Measurements from ENCODE around the gene ZNF674. TPM values are rescaled to one million over a fixed set of nuclear protein-coding genes. Genes with fewer than 3 reads are reported as not detected.
"Not testable (repeated sequence)": the region's sequence is repeated elsewhere in the genome, so short reads cannot be mapped to it uniquely, and the experiment has no call there.

Gene ZNF674
- polyA plus RNA-seq, 1 donor = 8.9 TPM

DNA sequence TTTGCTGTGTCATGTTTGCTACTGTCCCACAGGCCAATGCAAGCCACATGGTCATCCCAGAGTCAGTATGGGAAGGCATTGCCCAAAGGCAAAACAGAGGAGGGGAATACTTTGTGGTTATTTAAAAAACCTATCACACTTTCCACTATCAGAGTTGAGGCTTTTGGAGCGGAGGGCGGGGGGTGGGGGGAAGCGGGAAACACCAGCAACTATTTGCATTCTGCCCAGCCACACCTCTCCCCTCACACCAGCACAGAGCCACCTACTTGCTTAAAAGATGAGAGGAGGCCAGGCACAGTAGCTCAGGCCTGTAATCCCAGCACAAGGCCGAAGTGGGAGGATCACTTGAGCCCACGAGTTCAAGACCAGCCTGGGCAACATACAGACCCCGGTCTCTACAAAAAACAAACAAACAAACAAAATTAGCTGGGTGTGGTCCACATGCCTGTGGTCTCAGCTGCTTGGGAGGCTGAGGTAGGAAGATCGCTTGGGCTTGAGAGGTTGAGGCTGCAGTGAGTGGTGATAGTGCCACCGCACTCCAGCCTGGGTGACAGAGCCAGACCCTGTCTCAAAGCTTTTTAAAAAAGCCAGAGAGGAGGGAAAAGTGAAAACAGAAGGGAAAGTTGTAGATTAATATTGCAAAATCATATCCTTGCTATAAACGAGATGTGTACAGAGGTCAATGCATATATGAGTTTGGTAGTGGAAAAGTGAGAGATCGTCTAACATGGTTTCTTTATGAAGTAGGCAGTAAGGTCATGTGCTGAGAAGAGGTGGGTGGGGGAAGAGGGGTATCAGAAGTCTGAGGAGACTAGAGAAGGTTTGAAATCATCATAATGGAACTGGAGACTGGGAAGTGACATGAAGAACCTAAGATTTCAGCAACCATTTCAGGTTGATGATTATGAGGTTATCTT is 26.5 kb upstream of the ZNF674 start:
- no peak for DNase-seq

DNA sequence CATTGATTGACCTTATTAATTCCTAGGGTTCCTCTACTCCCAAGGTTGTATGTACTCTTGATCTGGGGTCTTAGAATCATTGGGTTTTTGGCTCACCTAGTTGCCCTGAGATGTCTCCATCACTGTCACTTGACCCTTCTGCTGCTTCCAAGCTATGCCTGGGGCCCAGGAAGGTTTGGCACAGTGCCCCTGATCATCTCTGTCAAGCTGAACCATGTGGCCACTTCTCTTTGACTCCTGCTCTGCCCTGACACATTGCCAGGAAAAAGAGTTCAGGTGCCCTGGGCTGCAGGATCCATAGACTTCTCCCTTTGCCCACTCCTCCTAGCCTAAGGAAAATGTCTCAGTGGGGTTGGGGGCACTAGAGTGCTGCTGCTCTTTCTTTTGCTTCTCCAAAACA is 24.4 kb upstream of the ZNF674 start:
- no peak for DNase-seq

- DNase-seq = no peak
Measured at GRCh38 chrX:46567388-46567787, 22.2 kb upstream of the ZNF674 start.

GRCh38 chrX:46561824-46562657 is 16.8 kb upstream of the ZNF674 start:
- DNase-seq = no peak

- no peak for DNase-seq
Measured at GRCh38 chrX:46559062-46559461, 13.8 kb upstream of the ZNF674 start.

DNA sequence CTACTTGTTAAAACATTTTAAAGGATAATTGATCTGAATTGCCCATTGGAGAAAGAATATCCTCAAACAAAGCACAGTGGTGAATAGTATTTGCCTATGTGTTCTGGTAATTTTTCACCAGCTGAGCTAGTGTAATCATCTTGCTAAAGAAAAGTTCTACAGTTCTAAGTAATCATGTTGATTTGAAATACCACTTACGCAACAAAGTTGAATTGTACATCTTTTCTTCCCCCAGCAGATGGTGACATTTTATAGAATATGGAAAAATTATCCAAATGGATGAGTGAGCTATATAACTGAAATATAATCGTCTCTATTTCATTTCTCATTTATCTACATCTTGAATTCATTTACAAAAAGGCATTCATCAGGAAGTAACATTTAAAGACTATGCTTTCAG is 9.7 kb upstream of the ZNF674 start:
- DNase-seq = no peak

GRCh38 chrX:46553935-46554334 is 8.7 kb upstream of the ZNF674 start:
- no peak for DNase-seq

- no peak for DNase-seq
Measured at GRCh38 chrX:46551494-46552128, 6.4 kb upstream of the ZNF674 start.

GRCh38 chrX:46549914-46550313 is 4.7 kb upstream of the ZNF674 start:
- no peak for DNase-seq

- no peak for DNase-seq
Measured at GRCh38 chrX:46547857-46548256, 2.6 kb upstream of the ZNF674 start.

GRCh38 chrX:46544527-46544926 is 694 bp downstream of the ZNF674 start:
- DNase-seq = not testable (repeated sequence)

- no peak for DNase-seq
Measured at GRCh38 chrX:46543441-46543840, 1.8 kb downstream of the ZNF674 start.

- no peak for DNase-seq
Measured at GRCh38 chrX:46531442-46531841, 13.8 kb downstream of the ZNF674 start.

GRCh38 chrX:46530404-46530908 is 14.8 kb downstream of the ZNF674 start:
- DNase-seq = not testable (repeated sequence)

- not testable (repeated sequence) for DNase-seq
Measured at GRCh38 chrX:46529740-46530403, 15.3 kb downstream of the ZNF674 start.

DNA sequence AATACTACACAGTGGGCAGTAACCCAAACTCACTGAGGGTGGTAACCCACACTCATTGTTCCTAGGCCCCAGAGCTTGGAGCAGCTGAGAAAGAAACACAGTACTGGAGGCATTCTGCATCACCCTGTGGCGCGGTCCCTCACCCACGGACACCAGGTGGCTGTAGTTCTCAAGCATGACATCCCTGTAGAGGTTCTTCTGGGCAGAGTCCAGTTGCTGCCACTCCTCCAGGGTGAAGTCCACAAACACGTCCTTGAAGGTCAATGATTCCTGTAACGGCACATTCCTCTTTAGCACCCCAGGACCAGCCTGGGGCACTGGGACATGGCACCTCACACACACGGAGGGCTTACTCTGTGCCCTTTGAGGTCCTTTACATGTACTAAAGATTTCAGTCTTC is 16.6 kb downstream of the ZNF674 start:
- DNase-seq = not testable (repeated sequence)

- DNase-seq = no peak
Measured at GRCh38 chrX:46506076-46506475, 39.1 kb downstream of the ZNF674 start.

DNA sequence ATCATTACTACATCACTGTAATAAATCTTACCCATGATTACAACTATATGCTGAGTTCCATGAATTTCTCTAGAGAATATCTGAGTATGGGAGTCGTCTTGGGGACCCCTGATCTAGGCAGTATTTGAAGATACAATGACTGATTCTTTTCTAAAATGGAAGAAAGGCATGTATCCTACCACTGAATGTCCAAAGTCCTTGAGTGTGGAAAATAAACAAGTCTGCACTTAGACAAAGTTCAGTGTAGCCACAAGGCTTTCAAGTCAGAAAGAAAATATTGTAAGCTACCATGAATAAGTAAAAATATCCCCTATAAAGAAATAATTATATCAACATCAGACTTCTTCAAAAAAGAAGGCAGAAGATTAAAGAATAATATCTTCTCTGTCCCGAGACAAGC is 42.4 kb downstream of the ZNF674 start:
- DNase-seq = no peak

- DNase-seq = no peak
Measured at GRCh38 chrX:46500054-46500453, 45.2 kb downstream of the ZNF674 start.

DNA sequence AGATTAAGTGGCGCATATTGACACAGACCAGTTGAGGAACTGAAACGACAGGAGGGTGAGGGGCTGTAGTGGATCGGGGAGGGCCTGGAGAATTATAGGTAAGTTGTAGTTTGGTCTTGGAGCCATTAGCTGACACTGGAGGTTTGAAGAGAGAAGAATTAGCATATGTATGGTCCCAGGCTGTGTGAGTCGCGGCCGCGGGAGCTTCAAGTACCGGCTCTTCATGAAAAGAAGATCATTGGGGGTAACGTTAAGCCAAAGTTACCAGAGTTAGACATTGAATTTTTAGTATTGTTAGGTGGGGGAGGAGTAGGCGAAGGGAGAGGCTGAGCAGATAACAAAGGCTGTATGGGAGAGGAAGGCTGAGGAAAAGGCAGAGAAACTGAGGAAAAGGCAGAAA is 56.5 kb downstream of the ZNF674 start:
- no peak for DNase-seq

DNA sequence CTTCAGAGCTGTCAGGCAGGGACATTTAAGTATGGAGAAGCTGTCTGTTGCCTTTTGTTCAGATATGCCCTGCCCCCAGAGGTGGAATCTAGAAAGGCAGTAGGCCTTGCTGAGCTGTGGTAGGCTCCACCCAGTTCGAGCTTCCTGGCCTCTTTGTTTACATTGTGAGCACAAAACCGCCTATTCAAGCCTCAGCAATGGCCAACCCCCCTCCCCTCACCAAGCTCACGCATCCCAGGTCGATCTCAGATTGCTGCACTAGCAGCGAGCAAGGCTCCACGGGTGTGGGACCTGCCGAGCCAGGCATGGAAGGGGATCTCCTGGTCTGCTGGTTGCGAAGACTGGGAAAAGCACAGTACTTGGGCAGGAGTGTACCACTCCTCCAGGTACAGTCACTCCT is 59.3 kb downstream of the ZNF674 start:
- no peak for DNase-seq

GRCh38 chrX:46478634-46479033 is 66.6 kb downstream of the ZNF674 start:
- not testable (repeated sequence) for DNase-seq

Measured in left kidney (tissue), 2 donors.